HFF-Myc (cell line): ENCODE data around the gene YPEL1.

Experiments used
- DNase-seq: peaks from one replicate; pipeline ENCODE4 v3.0.0-alpha.2; 2011; ENCODE audit warnings: low read depth; ENCODE audit errors: extremely low read depth
- H3K4me3 ChIP-seq: replicated peaks from 2 replicates; pipeline ENCODE4 v1.5.1; 2011; ENCODE audit warnings: low read depth, mild to moderate bottlenecking, control low read depth, low read length
- CTCF ChIP-seq: IDR thresholded peaks from 2 replicates; pipeline ENCODE4 v1.5.1; 2012; ENCODE audit warnings: mild to moderate bottlenecking, low read depth, low read length, control low read depth; ENCODE audit errors: missing control alignments

The YPEL1 gene

GRCh38 chr22:21665047-21665851, 70.3 kb downstream of the YPEL1 start:
- no peak for DNase-seq
- peak overlapping the region; percentile 94 for H3K4me3 ChIP-seq
- no peak for TF ChIP-seq CTCF

GRCh38 chr22:21663738-21664137, 71.9 kb downstream of the YPEL1 start:
- no peak overlapping the region for H3K4me3 ChIP-seq
- no peak for TF ChIP-seq CTCF
- no peak for DNase-seq

- no peak for TF ChIP-seq CTCF
- no peak overlapping the region for H3K4me3 ChIP-seq
- DNase-seq, result no peak
Observed at GRCh38 chr22:21661991-21662390, 73.6 kb downstream of the YPEL1 start.

- TF ChIP-seq CTCF, result no peak
- H3K4me3 ChIP-seq, result no peak overlapping the region
- DNase-seq, result no peak
Observed at GRCh38 chr22:21660904-21661303, 74.7 kb downstream of the YPEL1 start.

- TF ChIP-seq CTCF, result no peak
- no peak for DNase-seq
- H3K4me3 ChIP-seq, result no peak overlapping the region
Observed at GRCh38 chr22:21659864-21660525, 75.6 kb downstream of the YPEL1 start.

GRCh38 chr22:21657360-21658032, 78.1 kb downstream of the YPEL1 start:
- TF ChIP-seq CTCF, result no peak
- DNase-seq, result no peak
- H3K4me3 ChIP-seq, result peak overlapping the region; percentile 45
